KBM-7 (cell line): ENCODE data around the gene EPHA6.
"Not testable (repeated sequence)": the region's sequence is repeated elsewhere in the genome, so short reads cannot be mapped to it uniquely, and the experiment has no call there.

Source experiments
- DNase-seq: peaks from one replicate; pipeline ENCODE4 v3.0.0-alpha.2; 2015
- in situ Hi-C: fragments of 300-500 bp; cut with MboI; formaldehyde crosslinking; loops from 2 replicates; pipeline ENCODE4 v1.14.3; 2020; ENCODE audit warnings: low sequenced_read_pairs, low pct_unique_long_range_greater_than_20kb, mixed read lengths

The EPHA6 gene

DNA sequence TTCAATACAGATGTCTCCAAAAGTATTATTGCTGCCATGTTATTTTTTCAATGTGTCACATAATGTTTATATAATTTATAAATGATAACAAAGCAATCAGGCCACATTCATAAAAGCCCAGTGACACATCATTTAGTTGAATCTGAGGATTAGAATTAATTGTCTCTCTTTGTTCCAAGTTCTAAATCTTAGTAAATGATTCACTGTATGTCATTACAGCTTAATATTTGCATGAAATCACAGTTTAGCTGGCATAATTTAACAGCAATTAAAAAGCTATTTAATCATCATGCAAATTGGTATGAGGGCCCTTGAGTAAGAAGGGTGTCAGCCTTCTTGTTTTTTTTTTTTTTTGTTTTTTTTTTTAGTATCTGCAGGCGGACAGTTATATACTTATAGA lies 427.0 kb downstream of the EPHA6 start:
- in situ Hi-C loops, result no loop called here
- DNase-seq, result no peak

GRCh38 chr3:97245201-97245910 lies 431.0 kb downstream of the EPHA6 start:
- in situ Hi-C loops, result no loop called here
- no peak for DNase-seq

GRCh38 chr3:97256060-97256459 lies 441.7 kb downstream of the EPHA6 start:
- in situ Hi-C loops, result no loop called here

DNA sequence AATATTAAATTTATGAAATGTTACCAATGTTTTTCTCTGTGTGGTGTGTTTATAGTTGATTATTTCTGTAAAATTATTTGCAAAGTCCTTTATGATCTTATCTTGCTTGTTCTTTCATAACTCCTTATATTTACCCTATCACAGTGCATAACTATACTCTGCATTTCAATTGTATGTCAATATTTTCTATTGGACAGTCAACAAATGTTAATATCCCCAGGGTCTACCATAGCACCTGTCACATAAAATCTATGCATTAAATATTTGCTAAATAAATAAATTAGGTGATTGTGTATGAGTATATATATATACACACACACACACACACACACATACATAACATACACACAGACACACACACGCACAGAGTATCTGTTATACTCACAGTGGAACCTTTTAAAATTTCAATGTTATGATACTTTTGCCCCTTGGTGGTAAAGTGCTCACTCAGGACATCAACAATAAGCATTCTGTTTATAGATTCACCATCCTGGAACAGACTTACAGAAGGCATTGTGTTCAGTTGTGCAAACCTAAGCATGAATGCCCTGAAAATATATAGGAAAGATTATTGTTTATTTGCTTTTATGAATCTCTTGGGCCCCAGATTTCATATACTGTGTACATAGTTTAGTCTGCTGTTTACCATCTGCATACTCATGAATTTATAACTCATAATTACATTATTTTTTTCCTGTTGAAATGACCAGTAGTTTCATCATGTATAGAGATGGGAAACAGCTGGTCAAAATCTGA lies 443.7 kb downstream of the EPHA6 start:
- in situ Hi-C loops, result no loop called here
- DNase-seq, result no peak

More at GRCh38 chr3:97256060-97256459, 441.7 kb downstream of the EPHA6 start:
- DNase-seq, result no peak

- in situ Hi-C loops, result no loop called here
- DNase-seq, result no peak
Observed at GRCh38 chr3:97259263-97259662, 444.9 kb downstream of the EPHA6 start.

DNA sequence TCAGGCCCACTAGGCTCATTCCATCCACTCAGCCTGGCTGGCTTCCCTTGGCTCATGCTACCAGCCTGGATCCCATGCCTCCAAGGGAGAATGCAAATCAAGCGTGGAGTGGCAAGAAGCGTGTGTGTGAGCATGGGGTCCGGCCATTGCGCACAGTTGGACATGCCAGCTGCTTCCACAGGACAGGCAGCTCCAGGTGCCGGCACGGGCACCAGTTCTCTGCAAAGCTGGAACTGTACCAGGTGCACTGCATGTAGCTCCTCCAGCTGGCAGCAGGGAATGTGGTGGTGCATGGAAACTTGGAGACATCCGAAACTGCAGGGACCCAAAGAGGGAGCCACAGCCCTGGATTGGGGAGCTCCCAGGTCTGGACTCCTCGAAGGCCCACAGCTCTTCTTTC lies 449.8 kb downstream of the EPHA6 start:
- no peak for DNase-seq
- in situ Hi-C loops, result no loop called here

GRCh38 chr3:97265237-97266005 lies 451.0 kb downstream of the EPHA6 start:
- in situ Hi-C loops, result no loop called here
- DNase-seq, result no peak

GRCh38 chr3:97269202-97269601 lies 454.8 kb downstream of the EPHA6 start:
- in situ Hi-C loops, result no loop called here

GRCh38 chr3:97276879-97277550 lies 462.6 kb downstream of the EPHA6 start:
- DNase-seq, in situ Hi-C loops: not testable (repeated sequence)

More at GRCh38 chr3:97269202-97269601, 454.8 kb downstream of the EPHA6 start:
- DNase-seq, result no peak

GRCh38 chr3:97277708-97278107 lies 463.3 kb downstream of the EPHA6 start:
- no peak for DNase-seq

DNA sequence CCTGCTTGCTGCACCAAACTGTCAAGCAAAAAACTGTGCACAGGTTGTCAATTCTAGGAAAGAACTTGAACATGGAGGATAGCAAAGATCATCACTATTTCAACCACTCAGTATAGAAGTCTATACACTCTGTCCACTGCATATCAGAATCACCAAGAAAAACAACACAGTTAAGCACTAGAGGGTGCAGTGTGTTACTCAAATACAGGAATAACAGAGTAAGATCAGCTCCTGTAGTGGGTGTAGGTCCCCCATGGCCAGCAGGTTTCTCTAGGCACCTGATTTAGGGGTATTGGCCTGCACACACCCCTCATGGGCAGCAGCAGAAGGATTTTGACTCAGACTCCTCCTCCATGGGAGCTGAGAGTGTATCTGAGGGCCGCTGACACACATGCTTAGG lies 464.1 kb downstream of the EPHA6 start:
- DNase-seq, result no peak
- in situ Hi-C loops, result no loop called here

More at GRCh38 chr3:97277708-97278107, 463.3 kb downstream of the EPHA6 start:
- in situ Hi-C loops, result no loop called here

- in situ Hi-C loops, result no loop called here
- no peak for DNase-seq
Observed at GRCh38 chr3:97291901-97292300, 477.5 kb downstream of the EPHA6 start.

GRCh38 chr3:97293596-97294131 lies 479.3 kb downstream of the EPHA6 start:
- DNase-seq, result no peak
- in situ Hi-C loops, result no loop called here

- DNase-seq, result no peak
- in situ Hi-C loops, result no loop called here
Observed at GRCh38 chr3:97297032-97297431, 482.6 kb downstream of the EPHA6 start.

DNA sequence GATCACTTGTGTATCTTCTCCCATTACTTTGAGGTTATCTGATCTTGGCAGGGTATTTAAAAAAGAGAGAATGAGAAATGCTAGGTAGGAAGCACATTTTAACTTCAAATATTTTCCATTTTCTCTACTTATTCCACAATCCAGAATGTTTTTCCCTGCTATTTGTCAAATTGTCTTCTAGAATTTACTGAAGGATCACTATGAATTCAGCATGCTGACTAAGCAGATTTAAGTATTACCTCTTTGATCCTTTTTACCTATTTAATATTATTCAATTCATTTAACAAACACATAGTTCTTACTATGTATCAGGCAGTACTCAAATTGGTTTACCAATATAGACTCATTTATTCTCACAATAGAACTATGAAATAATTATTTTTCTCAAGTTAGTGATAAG lies 486.7 kb downstream of the EPHA6 start:
- DNase-seq, result no peak
- in situ Hi-C loops, result no loop called here

GRCh38 chr3:97306226-97306625 lies 491.8 kb downstream of the EPHA6 start:
- DNase-seq, result no peak
- in situ Hi-C loops, result no loop called here

DNA sequence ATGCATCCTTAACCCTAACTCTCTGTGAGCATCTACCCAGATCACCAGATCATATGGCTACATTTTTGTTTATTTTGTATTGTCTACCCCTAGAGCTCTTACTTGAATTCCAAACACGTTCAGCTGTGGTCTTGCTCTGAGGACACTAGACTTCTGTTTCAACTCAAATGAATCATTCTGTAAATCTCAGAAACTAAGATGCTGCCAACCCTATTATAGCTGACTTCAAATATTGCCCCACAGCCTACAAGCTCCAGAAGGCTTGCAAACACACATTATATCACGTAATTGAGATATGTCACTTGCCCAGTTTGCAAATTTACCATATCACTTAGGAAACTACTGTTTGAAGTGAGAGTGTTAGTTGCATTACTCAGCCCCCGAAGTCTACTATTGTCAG lies 524.0 kb downstream of the EPHA6 start:
- in situ Hi-C loops, result no loop called here
- no peak for DNase-seq

DNA sequence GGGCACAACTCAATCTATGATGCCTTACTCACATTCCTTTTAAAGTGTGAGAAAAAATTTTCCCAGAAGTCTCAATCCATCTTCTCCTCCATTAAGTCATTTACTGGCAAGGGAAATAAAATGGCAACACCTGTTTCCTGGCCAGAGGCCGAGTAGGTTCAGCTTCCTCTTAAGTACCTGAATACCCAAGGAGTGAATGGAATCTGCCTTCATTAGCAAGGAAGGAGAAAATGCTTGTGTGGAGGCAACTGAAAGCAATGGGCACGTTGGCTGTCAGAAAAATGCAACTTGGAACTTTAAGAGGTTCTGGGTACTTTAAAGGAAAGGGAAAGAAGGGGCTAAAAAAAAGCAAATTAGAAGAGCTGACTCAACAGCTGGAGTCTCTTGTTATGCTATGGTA lies 526.5 kb downstream of the EPHA6 start:
- in situ Hi-C loops, result no loop called here
- DNase-seq, result no peak

DNA sequence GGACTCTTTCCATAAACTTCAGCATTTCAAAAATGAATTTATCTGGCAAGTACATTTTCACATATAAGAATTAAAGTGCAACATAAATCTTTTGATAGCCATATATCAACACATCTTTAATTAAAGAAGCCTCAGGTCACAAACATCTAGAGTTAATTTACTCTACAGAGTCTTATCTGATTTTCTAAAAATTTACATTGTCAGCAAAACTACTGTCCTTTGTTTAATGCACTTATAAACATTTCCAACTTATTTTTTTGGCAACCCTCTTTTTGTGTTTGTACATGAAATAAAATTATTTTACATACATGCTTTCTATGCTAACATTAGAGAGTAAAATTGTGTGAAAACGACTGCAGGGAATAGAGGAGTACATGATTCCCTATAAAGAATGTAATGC lies 533.4 kb downstream of the EPHA6 start:
- DNase-seq, result no peak
- in situ Hi-C loops, result no loop called here
